AG04449 (cell line): ENCODE data around the gene ZNF679.
A peak's percentile ranks its signal among the peaks of the same experiment; 100 is the strongest.
"Not testable (repeated sequence)": the region's sequence is repeated elsewhere in the genome, so short reads cannot be mapped to it uniquely, and the experiment has no call there.

ENCODE experiments used
- CTCF ChIA-PET: fragments of 350-600 bp; formaldehyde crosslinking; extraction: SDS; loops from one replicate; lab custom pipeline; 2021; ENCODE audit warnings: antibody characterized with exemption; lab: Yijun Ruan, JAX
- POLR2A ChIA-PET: fragments of 400-600, 350-600 bp; formaldehyde crosslinking; extraction: SDS; loops from one replicate; lab custom pipeline; 2020; ENCODE audit warnings: antibody characterized with exemption, inconsistent platforms; lab: Yijun Ruan, JAX
- DNase-seq: peaks from one replicate; pipeline ENCODE4 v3.0.0-alpha.2; 2010; ENCODE audit warnings: low read depth, low spot score
- H3K4me3 ChIP-seq: 2 replicates; pipeline ENCODE4 v1.5.1; 2011; ENCODE audit warnings: low read depth, mild to moderate bottlenecking, control low read depth, low read length
- TF ChIP-seq, protein P1 (sequence below): IDR thresholded peaks from one replicate; pipeline ENCODE4 v1.5.1; 2011; ENCODE audit warnings: mild to moderate bottlenecking, moderate library complexity, low read length, control low read depth, inconsistent platforms; ENCODE audit not compliant: insufficient read depth; ENCODE audit errors: missing control alignments

Gene ZNF679

GRCh38 chr7:64308016-64308270, 79.7 kb downstream of the ZNF679 start:
- POLR2A ChIA-PET = no interaction called here
- H3K4me3 ChIP-seq = no peak overlapping the region
- no peak for DNase-seq
- CTCF ChIA-PET = no interaction called here
- TF ChIP-seq, protein P1, sequence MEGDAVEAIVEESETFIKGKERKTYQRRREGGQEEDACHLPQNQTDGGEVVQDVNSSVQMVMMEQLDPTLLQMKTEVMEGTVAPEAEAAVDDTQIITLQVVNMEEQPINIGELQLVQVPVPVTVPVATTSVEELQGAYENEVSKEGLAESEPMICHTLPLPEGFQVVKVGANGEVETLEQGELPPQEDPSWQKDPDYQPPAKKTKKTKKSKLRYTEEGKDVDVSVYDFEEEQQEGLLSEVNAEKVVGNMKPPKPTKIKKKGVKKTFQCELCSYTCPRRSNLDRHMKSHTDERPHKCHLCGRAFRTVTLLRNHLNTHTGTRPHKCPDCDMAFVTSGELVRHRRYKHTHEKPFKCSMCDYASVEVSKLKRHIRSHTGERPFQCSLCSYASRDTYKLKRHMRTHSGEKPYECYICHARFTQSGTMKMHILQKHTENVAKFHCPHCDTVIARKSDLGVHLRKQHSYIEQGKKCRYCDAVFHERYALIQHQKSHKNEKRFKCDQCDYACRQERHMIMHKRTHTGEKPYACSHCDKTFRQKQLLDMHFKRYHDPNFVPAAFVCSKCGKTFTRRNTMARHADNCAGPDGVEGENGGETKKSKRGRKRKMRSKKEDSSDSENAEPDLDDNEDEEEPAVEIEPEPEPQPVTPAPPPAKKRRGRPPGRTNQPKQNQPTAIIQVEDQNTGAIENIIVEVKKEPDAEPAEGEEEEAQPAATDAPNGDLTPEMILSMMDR = no peak

DNA sequence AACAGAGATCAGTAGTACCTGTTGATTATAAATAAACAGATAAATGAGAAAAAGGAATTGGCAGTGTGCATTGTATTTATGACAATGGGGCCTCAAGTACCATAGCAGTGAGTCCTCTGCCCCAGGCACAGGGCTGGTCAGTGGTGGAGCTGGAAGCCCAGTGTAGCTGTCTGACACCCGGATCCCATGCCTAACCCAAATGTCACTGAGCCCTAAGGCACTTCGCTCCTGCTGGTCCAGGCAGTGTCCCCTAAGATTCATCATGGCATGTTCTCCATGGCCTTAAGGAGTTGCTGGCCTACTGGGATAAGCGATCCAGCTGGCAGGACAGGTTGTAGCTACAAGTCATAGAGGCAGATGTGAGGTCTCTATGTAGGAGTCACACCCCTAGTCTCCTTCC, 82.2 kb downstream of the ZNF679 start:
- no peak overlapping the region for H3K4me3 ChIP-seq
- ChIA-PET POLR2A (no interaction called here), CTCF (no interaction called here)
- TF ChIP-seq, protein P1 = no peak
- no peak for DNase-seq

DNA sequence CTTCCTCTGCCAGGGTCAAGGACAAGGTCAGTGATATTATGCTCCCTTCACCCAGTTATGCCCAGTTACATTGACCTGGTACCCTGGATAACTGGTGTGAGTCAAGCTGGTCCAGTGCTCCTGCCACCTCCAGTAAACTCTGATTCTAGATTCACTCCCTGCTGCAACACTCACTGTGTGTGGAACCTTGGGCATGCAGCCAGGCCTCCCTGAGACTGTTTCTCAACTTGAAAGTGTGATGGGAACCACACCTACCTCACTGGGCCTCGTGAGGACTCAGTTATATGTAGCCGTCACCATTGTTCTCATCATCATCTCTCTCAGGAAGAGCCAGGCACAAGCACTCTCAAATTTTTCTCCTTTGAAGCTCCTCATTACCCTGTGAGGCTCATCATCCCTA, 84.6 kb downstream of the ZNF679 start:
- CTCF ChIA-PET = no interaction called here
- H3K4me3 ChIP-seq = no peak overlapping the region
- POLR2A ChIA-PET = no interaction called here
- TF ChIP-seq, protein P1 = no peak
- no peak for DNase-seq

GRCh38 chr7:64313740-64314491, 85.6 kb downstream of the ZNF679 start, which contains the start of gene ZNF736:
TSS of gene ZNF736 (plus strand) at chr7:64313961. CDS start at chr7:64314151, 190 bp downstream.
- H3K4me3 ChIP-seq = peak within 1 kb of the TSS; percentile 94
- ChIA-PET POLR2A (no interaction called here), CTCF (interaction anchor here (1.3 kb wide), 1 partner anchor 317 kb away, joined by 3 read pairs; no protein-coding TSS in a partner anchor)
- TF ChIP-seq, protein P1 = no peak
- peak; percentile 61 for DNase-seq

DNA sequence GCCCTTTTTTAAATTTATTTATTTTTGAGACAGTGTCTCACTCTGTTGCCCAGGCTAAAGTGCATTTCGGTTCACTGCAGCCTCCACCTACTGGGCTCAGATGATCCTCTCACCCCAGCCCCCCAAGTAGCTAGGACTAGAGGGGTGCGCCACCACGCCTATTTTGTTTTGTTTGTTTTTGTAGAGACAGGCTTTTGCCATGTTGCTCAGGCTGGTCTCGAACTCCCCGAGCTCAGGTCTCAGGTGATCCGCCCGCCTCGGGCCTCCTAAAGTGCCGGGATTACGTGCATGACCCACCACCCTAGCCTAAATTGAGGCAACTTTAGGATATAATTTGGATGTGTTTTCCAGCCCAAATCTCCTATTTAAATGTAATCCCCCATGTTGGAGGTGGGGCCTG, 86.3 kb downstream of the ZNF679 start:
- ChIA-PET POLR2A (no interaction called here), CTCF (interaction anchor here (1.3 kb wide), 1 partner anchor 316 kb away, joined by 3 read pairs; no protein-coding TSS in a partner anchor)
- TF ChIP-seq, protein P1 = no peak
- no peak for DNase-seq
- peak overlapping the region; percentile 94 for H3K4me3 ChIP-seq

DNA sequence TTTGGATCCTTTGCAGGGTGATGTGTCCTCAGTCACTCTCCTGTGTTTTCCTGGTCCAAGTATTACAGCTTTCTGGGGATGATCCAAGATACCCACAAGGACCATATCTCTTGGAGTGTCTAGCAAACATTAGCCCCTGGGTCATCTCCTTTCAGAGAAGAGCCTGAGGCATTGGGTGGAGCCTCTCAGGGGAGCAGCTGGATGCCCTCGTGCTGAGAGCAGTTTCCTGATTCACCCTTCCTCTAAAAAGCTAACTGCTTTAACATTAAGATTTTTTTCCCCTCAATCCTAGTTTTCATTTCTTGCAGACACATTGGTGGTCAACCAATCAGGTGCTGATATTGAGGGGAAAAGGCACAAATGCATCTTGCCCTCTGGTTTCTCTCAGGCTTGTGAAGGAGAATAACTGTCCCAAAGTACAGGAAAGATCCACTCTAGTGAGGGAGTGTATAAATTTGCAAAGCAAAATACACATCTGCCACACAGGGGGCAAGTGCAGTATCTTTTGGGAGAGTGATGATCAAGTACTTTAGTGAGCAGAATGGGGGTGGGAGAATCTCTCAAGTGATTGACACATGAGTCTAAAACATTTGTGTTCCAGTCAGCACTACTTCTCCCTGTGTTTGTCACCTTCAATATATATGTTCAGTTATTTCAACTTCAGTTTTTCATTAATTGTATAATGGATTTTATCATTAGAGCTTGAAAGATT, 87.9 kb downstream of the ZNF679 start:
- H3K4me3 ChIP-seq, POLR2A ChIA-PET, CTCF ChIA-PET, DNase-seq: not testable (repeated sequence)
